WERI-Rb-1 (cell line): ENCODE results near the gene BANF2.

Experiments
- DNase-seq: peaks from one replicate; pipeline ENCODE4 v3.0.0-alpha.2; 2020
- H3K27ac ChIP-seq: fragments of 250-450 bp; sonication (Bioruptor Pico); 2 replicates; pipeline ENCODE4 v1.5.1; 2020; ENCODE audit warnings: mild to moderate bottlenecking, moderate library complexity
- H3K27me3 ChIP-seq: fragments of 250-450 bp; sonication (Bioruptor Pico); 2 replicates; pipeline ENCODE4 v1.5.1; 2021; ENCODE audit warnings: mild to moderate bottlenecking, low read depth, moderate library complexity; ENCODE audit not compliant: insufficient read depth, severe bottlenecking
- H3K36me3 ChIP-seq: fragments of 250-450 bp; sonication (Bioruptor Pico); 2 replicates; pipeline ENCODE4 v1.5.1; 2020; ENCODE audit warnings: mild to moderate bottlenecking, moderate library complexity
- H3K4me3 ChIP-seq: 2 replicates; pipeline ENCODE4 v1.5.1; 2011; ENCODE audit warnings: low read depth, mild to moderate bottlenecking, control low read depth, low read length
- H3K9me3 ChIP-seq: fragments of 250-450 bp; sonication (Bioruptor Pico); 2 replicates; pipeline ENCODE4 v1.5.1; 2021; ENCODE audit warnings: mild to moderate bottlenecking, moderate library complexity; ENCODE audit not compliant: severe bottlenecking
- CTCF ChIP-seq: IDR thresholded peaks from 2 replicates; pipeline ENCODE4 v1.5.1; 2011; ENCODE audit warnings: low read depth, mild to moderate bottlenecking, control low read depth, inconsistent platforms, low read length

BANF2 gene

GRCh38 chr20:17674722-17675518 is 24.8 kb upstream of the BANF2 start:
- TF ChIP-seq CTCF: no peak
- Histone ChIP-seq H3K27me3 (no peaks in the 10 kb centered on the region), H3K9me3 (no peaks in the 10 kb centered on the region), H3K4me3 (no peak overlapping the region), H3K36me3 (no peaks in the 10 kb centered on the region; the same call in 1 of the 2 replicates), H3K27ac (no peak overlapping the region)
- no peak for DNase-seq

GRCh38 chr20:17675519-17676377 is 24.0 kb upstream of the BANF2 start:
- H3K27ac ChIP-seq: no peak overlapping the region
- DNase-seq: no peak
- H3K4me3 ChIP-seq: no peak overlapping the region
- H3K36me3 ChIP-seq: no peaks in the 10 kb centered on the region; the same call in 1 of the 2 replicates
- no peak for TF ChIP-seq CTCF
- H3K27me3 ChIP-seq: no peaks in the 10 kb centered on the region
- H3K9me3 ChIP-seq: no peaks in the 10 kb centered on the region

- Histone ChIP-seq H3K4me3 (no peak overlapping the region), H3K27me3 (no peaks in the 10 kb centered on the region), H3K27ac (no peak overlapping the region), H3K9me3 (no peaks in the 10 kb centered on the region), H3K36me3 (no peaks in the 10 kb centered on the region; the same call in 1 of the 2 replicates)
- no peak for TF ChIP-seq CTCF
- no peak for DNase-seq
These were observed 23.4 kb upstream of the BANF2 start for GRCh38 chr20:17676378-17676759.

GRCh38 chr20:17676942-17677341 is 22.8 kb upstream of the BANF2 start:
- no peak for TF ChIP-seq CTCF
- Histone ChIP-seq H3K36me3 (no peaks in the 10 kb centered on the region; the same call in 1 of the 2 replicates), H3K9me3 (no peaks in the 10 kb centered on the region), H3K4me3 (no peak overlapping the region), H3K27me3 (no peaks in the 10 kb centered on the region), H3K27ac (no peak overlapping the region)
- no peak for DNase-seq

- Histone ChIP-seq H3K4me3 (no peak overlapping the region), H3K27ac (no peak overlapping the region), H3K27me3 (no peaks in the 10 kb centered on the region), H3K9me3 (no peaks in the 10 kb centered on the region), H3K36me3 (no peaks in the 10 kb centered on the region; the same call in 1 of the 2 replicates)
- no peak for TF ChIP-seq CTCF
- no peak for DNase-seq
These were observed 21.5 kb upstream of the BANF2 start for GRCh38 chr20:17678295-17678694.
